Left renal pelvis (tissue), 4 donors: ENCODE data around the gene TMSB4X. TPM values are rescaled to one million over a fixed set of nuclear protein-coding genes. Genes with fewer than 3 reads are reported as not detected.
"Not testable (repeated sequence)": the region's sequence is repeated elsewhere in the genome, so short reads cannot be mapped to it uniquely, and the experiment has no call there.

Experiments used
- DNase-seq, 4 donors: peaks; one replicate each; pipeline ENCODE4 v3.0.0-alpha.2; 2013; ENCODE audit warnings: low read depth in 4 of 4, low spot score in 3 of 4
- polyA plus RNA-seq, 4 donors: library from polyadenylated mRNA; unstranded; fragments of 120-200 nt; gene quantifications; one replicate each; pipeline ENCODE4 v1.2.1, GENCODE V29; 2013; ENCODE audit not compliant: insufficient read length in 4 of 4

The TMSB4X gene
- polyA plus RNA-seq, 4 donors: 2,879 to 3,446 (median 2,939) TPM

DNA sequence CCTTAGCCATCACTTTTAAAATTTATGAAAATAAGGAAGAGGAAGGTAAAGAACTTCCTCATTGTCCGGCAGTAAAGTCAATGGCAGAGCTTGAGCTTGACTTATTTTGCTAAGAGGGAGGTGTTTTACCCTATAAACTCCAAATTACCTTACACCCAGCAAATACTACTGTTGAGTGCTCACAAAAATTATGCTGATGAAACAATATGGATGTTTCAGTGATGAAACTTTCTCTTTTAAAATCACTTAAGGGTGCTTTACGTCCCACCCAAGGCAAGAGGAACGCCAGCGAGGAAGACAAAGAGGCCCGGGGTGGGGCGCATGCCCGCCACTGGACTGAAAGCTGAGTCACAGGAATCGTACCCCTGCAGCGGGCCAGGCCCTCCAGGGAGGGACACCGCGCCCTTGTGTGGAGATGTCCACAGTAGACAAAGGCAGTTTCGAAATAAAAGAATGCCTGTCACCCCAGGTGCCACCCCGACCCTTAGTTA lies 560 bp upstream of the TMSB4X start:
- DNase-seq: no peak

DNA sequence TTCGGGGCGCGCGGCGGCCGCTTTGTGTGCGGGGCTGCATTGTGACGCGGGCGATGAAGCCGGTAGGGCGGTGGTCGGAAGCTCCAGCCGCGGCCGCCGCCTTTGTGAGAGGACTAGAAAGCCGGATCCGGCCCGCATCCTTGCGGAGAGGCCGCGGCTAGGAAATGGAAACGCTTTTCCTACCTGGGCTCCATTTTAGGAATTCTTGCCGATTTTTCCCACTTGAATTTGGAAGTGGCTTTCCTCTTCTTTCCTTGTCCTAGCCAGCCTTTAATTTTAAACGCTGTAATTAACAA lies 708 bp downstream of the TMSB4X start:
- DNase-seq: no peak

GRCh38 chrX:12975991-12976558 lies 1.2 kb downstream of the TMSB4X start:
- no peak for DNase-seq

- not testable (repeated sequence) for DNase-seq
Measured at GRCh38 chrX:12976819-12977732, 2.2 kb downstream of the TMSB4X start.

DNA sequence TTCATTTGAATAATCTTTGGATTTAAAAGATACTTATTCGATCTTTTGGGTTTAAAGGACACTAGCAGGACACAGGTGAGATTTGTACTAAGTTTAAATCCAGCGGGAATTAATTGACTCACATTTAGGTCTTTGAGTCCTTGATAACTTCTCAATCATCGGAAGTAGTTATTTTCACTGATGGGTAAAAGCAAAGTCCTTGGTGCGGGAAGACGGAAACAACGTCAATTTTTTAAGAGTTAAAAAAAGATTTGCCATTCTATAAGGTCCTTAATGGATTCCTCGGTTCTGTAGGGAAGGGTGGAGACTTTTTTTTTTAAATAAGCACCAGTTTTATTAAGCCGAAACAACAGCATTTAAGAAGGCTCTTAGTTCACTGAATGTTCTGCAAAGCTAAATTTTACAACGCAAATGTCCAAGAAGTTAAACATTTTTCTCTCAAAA lies 2.9 kb downstream of the TMSB4X start:
- DNase-seq: no peak

DNA sequence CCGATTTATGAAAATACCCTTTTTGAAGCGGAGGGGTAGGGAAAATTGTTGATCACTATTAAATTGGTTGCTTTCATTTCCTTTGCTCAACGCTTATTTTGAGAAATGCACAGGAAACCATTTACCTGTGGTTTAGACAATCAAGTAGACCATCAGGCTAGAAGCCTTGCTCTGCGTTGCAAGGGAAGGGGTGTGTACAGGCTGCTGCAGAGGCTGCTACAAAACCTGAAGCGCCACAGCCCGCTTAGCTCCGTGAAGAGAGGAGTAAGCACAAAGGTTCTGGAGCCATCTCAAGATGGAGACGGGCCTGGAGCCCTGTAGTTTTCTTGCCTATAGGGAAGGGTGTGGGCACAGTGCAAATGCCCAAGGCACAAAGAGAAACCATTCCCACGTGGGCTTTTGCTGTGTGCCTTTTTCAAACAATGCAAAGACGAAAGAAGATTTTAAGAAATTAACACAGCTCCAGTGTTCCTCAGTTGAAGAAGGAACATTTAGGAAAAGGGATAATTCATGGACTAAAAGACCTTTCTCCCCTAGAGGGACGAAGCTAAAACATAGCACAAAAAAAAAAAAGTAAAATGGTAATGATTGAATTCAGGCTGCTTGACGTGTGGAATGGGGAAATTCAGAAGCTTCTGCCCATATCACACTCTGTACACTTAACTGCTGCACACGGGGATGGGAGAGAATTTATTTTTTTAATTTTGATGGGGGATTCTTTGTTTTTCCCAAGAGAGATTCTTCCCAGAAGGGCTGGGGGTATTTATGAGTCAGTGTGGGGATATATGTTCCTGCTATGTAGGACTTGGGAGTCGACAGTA lies 3.5 kb downstream of the TMSB4X start:
- no peak for DNase-seq

DNA sequence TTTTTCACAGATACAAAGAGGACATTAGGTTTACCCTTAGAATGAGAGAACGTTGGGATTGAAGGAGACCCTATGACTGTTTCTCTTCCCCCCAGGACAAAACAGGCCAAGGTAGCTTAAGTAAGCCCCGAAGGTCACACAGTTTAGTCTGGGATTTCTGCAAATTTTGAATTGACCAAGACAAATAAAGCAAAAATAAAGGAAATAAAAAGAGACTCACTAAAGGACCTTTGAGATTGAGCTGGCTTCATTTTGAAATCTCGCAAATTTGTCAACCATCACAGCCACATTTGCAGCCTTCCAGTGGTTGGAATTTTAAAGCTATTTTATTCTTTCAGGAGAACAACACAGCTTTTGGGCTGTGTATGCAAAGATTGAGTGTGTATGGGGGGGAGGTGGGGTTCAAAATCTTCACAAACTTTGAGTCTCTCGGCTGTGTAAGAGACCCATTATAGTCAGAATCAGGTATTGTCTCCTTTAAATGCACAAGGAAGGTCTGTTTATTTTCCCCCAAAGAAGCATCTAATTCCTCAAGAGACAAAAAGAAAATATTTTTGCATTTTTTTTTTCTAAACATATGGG lies 4.2 kb downstream of the TMSB4X start:
- DNase-seq: no peak

DNA sequence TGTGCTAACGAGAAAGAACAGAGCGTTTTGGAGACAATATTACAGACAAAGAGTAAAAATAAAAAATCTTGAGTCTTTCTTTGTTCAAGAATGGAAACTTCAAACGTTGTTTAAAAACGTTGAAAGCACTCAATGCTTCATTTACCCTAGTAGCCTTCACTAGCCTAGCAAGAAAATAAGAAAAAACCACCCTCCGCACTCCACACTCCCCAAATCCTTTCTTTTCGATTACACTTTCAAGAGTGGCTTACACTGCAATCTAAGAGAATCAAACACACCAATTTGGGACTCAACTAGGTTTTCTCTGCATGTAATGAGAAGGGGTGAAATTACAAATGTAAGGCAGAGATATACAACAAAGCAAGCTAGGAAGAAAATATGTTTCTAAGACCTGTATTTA lies 4.7 kb downstream of the TMSB4X start:
- no peak for DNase-seq

DNA sequence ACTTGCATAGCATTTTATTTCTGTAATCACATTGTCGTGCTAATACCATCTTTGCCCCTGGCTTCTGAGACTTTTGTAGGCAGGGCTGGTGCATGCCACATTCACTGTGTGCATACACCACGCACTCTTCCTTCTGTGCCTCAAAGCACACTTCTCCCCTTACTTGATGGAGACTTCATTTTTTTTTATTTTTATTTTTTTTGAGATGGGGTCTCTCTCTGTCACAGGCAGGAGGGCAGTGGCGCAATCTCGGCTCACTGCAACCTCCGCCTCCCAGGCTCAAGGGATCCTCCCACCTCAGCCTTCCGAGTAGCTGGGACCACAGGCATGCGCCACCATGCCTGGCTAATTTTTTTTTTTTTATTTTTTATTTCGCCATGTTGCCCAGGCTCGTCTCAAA lies 5.1 kb downstream of the TMSB4X start:
- not testable (repeated sequence) for DNase-seq

GRCh38 chrX:12981880-12982279 lies 7.0 kb downstream of the TMSB4X start:
- DNase-seq: no peak

DNA sequence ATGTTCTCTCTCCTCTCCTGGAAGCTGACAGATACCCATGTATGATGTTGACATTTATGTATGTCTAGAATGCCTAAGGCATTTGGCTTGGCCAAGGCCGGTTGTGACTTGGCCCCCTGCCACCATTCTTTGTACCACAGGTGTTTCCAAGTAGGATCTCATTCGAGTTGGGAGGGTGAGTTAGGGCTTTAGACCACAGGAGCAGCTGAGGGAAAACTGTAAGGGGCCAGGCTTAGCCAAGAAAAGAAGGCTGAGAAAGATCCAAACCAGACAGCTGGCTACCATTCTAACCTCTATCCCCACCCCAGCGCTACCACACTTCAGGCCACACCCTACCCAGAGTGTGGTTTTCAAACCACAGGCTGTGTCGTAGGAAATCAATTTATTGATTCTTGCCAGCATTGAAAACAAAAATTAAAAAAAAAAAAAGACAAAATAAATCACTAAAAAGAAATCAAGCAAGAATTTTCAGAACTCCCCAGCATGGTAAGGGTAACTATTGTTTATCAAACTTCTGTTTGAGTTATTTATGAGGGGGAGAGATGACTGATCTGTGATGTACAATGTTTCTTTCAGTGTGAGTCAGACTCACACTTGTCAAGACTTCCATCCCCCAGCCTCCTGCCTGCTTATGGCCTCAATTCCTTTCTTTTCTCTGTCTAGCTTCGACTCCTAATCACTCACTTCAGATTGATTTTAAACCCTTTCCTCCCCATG lies 9.9 kb downstream of the TMSB4X start:
- DNase-seq: no peak

DNA sequence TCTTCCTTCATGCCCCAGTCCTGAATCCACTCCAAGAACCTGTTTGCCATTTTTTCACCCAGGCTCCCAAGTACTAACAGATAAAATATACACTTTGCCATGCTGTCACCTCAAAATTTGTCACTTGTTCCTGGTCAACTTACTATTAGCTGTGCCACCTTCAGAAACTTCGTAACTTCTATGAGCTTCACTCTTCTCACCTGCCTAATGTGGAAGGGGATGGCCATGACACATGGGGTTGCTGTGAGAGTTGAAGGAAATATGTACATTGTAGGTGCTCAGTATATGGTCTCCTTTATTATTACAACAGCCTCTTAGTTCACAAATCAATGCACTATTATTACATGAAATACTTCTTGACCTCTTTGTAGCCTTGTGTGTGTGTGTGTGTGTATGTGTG lies 10.4 kb downstream of the TMSB4X start:
- DNase-seq: no peak

- DNase-seq: no peak
Measured at GRCh38 chrX:12986164-12986779, 11.4 kb downstream of the TMSB4X start.

GRCh38 chrX:12986886-12987285 lies 12.0 kb downstream of the TMSB4X start:
- DNase-seq: no peak

DNA sequence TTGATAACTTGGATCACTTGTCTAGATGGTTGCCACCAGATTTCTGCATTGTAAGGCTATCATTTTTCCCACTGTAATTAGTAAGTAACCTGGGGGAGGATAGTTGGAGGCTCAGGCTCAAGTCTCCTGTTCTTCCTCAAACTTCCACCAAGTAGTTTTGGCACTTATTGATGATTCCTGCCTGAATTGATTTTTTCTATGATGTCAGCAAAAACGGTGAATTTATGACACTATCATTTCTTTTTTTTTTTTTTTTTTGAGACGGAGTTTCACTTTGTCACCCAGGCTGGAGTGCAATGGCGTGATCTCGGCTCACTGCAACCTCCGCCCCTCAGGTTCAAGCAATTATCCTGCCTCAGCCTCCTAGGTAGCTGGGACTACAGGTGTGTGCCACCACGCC lies 12.4 kb downstream of the TMSB4X start:
- no peak for DNase-seq

GRCh38 chrX:12987900-12988594 lies 13.1 kb downstream of the TMSB4X start:
- DNase-seq: no peak

DNA sequence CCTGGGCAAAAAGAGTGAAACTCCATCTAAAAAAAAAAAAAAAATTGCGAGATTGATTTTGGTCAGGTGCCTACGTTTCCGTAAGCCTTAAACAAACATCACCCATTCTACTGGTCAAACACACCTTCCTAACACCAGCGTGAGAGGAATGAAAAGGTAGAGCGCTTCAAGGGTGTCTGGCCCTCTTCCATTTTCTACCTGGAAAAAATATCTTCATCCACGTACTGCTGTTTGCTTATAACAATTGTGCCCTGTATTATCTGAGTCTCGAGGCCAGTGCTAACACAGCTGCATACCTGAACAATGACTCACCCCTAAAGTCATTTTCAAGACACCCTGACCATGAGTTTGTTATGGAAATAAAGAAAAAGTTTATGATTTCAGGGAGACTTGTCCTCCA lies 13.9 kb downstream of the TMSB4X start:
- DNase-seq: no peak

DNA sequence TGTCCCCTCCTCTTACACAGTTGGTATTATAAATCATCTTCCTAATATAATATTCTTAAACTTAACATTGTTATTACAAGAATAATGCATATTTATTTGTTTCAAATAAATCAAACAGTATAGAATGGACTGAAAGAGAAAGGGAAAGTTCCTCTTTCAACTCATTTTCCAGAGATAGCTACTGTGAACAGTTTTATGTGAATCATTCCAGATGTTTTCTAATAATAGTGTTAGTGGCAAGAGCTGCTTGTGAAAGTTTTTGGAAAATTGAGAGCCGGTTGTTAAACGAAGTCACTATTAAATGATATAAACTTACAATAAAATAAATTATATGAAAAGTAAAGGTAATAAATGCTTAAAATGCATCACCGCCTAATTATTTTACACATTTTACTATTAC lies 14.6 kb downstream of the TMSB4X start:
- no peak for DNase-seq

DNA sequence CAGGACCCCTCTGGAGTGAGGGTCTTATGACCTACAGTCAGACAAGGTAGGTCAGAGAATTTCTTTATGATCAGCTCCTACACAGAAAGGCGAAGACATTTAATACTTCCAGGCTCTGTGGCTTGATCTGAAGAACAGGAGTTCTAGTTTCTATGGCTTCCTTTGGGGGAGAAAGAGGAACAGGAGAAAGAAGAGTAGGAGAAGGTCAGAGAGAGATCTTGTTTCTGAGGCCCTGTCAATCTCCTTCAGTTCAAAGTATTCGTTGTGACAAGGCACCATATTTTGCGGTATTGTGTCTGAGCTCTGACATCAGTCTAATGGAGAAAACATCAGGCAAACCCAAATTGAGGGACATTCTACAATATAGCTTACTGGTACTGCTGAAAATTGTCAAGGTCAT lies 16.7 kb downstream of the TMSB4X start:
- no peak for DNase-seq
